Erythroblast (primary cell): ENCODE measurements around the gene ASXL1.

Experiments used
- GATA1 ChIP-seq: IDR thresholded peaks from 2 replicates; pipeline ENCODE4 v1.6.1; 2011; ENCODE audit warnings: low read depth, mild to moderate bottlenecking, control low read depth, low read length, moderate library complexity
- POLR2A ChIP-seq: IDR thresholded peaks from 2 replicates; pipeline ENCODE4 v1.6.1; 2011; ENCODE audit warnings: mild to moderate bottlenecking, low read length

DNA sequence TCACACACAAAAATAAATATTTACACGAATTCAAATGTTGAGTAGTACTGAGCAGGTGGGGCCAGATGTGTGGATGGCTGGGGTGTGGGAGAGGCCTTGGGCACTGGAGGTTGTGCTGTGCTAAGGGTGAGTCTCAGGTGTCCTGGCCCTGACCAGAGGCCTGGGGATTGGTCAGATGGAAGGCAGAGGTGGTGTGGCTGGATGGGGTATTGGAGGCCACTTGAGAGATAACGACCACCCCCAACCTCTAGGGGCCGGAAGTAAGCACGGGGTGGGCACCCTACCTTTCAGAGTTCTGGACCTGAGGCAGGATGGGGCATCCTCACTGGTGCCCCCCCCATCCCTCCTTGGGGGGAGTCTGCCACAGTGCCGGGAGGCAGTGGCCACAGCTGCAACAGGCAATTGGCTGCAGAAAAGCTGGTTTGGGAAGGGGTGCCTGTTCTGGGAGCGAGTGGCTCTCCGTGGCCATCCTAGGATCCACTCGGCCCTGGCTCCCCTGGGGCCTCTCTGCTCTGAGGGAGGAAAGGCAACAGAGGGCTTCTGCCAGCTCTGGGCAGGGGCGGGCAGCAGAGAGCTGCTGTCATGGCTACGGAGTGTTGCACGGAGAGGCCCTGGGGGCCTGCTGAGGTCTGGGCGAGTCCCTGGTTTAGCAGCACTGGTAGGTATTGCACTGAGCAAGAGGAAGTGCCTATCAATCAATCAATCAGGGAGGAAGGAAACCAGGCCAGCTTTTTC, 87.6 kb downstream of the ASXL1 start:
- no peak for TF ChIP-seq POLR2A
- TF ChIP-seq GATA1, result no peak
